ENCODE data around the gene FAM241B. TPM values are rescaled to one million over a fixed set of nuclear protein-coding genes. Genes with fewer than 3 reads are reported as not detected.

FAM241B gene
- total RNA-seq, 2 experiments from 2014 or later: 5.4 to 6.1 TPM

DNA sequence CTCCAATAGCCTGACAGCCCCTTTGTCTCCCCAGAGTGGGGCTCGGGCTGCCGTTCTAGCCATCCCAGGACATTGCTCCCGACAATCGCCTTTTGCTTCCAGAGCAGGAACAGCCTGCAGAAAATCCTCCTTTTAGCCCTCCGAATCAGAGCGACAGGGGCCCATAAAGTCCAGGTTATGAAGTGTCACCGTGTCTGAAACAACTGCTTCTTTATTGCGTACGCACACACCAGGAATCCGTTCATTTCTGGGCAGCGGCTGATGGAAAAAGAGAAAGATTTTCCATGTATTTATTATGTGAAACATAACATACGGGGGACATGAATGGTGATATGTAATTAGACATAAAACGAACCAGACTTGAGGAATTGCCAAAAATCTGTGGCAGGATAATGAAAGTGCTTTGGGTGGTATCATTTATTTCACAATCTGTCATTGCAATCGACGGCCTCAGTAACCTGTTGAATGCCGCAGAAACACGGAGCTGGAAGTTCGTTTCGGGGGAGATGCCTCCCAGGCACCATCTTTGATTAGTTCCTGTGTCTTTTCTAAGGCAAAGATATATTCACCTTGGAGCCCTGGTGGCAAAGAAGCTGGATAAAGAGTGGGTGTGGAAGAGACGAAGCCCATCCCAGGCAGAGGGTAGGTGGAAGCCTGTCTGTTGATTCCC is 48.1 kb downstream of the FAM241B start:
- Mint-ChIP-seq H3K27me3 (ENCODE audit: low read depth) (peaks cover 20% of the 10 kb centered on the region), H3K4me1 (ENCODE audit: low read depth) (no peaks in the 10 kb centered on the region), H3K27ac (no peak overlapping the region), H3K4me3 (no peak overlapping the region), H3K36me3 (ENCODE audit: low read depth) (no peaks in the 10 kb centered on the region), H3K9me3 (ENCODE audit: insufficient read depth) (no peaks in the 10 kb centered on the region)
- POLR2A ChIA-PET: interaction anchor here (0.5 kb wide), 1 partner anchor 17 kb away, joined by 3 read pairs; no protein-coding TSS in a partner anchor
- no peak for DNase-seq
- ATAC-seq: no peak
- CTCF ChIA-PET: interaction anchor here (1.4 kb wide), 1 partner anchor 163 kb away, joined by 3 read pairs; no protein-coding TSS in a partner anchor

DNA sequence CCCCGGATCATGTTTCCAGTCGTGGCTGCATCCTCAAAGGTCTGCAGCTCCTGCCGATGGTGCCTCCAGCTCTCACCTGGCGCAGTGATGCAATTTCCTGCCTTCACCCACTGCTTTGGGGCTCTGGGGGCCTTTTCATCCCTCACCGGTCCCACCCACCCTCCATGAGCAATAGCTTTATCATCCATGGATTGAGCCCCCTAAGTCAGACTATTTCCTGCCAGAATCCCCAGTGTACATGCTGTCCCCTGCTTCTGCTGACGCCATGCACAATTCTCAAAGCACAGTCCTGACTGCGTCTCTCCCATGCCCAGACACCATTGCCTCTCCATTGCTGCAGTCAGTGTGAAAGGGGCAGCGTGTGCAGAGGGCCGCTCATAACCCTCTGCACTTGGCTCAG is 49.7 kb downstream of the FAM241B start:
- CTCF ChIA-PET: interaction anchor here (0.9 to 1.2 kb wide), 2 partner anchors 38 to 164 kb away, joined by 3 read pairs; no protein-coding TSS in a partner anchor
- peaks cover 24% of the 10 kb centered on the region for H3K27me3 Mint-ChIP-seq (ENCODE audit: low read depth)

DNA sequence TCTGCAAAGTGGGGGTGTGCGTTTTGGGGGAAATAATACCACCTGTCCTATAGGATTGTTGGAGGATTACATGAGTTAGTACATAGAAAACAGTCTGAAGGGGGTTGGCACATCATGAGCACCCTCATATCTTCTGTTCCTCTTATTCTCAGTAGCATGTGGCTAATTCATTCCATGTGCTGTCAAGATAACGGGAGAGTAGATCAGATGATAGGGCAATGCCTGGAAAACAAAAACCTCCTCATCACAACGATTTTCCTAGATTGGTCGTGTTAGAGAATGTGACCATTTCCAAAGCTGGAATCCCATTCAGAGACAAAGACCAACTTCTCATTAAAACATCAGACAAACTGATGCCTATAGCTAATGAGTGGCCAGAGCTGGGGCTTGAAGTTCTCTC is 50.6 kb downstream of the FAM241B start:
- H3K27me3 Mint-ChIP-seq (ENCODE audit: low read depth): peaks cover 25% of the 10 kb centered on the region
- DNase-seq (no peak), ATAC-seq (no peak)
- H3K4me1 Mint-ChIP-seq (ENCODE audit: low read depth): no peaks in the 10 kb centered on the region
- CTCF ChIA-PET: interaction anchor here (0.9 kb wide), 1 partner anchor 37 kb away, joined by 3 read pairs; no protein-coding TSS in a partner anchor
- H3K4me3 Mint-ChIP-seq: no peak overlapping the region
- no peaks in the 10 kb centered on the region for H3K9me3 Mint-ChIP-seq (ENCODE audit: insufficient read depth)
- no peaks in the 10 kb centered on the region for H3K36me3 Mint-ChIP-seq (ENCODE audit: low read depth)
- no peak overlapping the region for H3K27ac Mint-ChIP-seq
- POLR2A ChIA-PET: no interaction called here

More for the DNA sequence above, 49.7 kb downstream of the FAM241B start:
- POLR2A ChIA-PET: no interaction called here
- Mint-ChIP-seq H3K36me3 (ENCODE audit: low read depth) (no peaks in the 10 kb centered on the region), H3K4me1 (ENCODE audit: low read depth) (no peaks in the 10 kb centered on the region), H3K27ac (no peak overlapping the region), H3K4me3 (no peak overlapping the region), H3K9me3 (ENCODE audit: insufficient read depth) (no peaks in the 10 kb centered on the region)
- no peak for DNase-seq
- ATAC-seq: no peak

DNA sequence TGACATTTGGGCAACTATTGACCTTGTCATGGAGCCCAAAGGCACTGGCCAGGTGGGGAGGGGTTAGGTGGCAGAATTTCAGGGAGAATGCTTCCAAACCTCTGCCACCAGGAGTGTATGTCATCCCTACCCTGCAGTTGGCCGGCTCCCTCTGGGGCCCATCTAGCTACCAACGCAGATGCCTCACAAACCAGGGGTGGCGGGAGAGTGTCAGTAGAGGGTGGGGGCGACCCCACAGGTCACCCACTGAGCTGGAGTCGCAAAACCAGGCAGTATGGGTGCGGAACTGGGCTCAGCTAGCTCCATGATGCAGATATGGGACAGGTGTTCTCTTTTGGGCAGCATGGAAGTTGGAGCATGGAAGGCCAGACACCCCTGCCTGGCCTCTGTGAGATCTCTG is 51.4 kb downstream of the FAM241B start:
- CTCF ChIA-PET: no interaction called here
- H3K4me3 Mint-ChIP-seq: no peak overlapping the region

DNA sequence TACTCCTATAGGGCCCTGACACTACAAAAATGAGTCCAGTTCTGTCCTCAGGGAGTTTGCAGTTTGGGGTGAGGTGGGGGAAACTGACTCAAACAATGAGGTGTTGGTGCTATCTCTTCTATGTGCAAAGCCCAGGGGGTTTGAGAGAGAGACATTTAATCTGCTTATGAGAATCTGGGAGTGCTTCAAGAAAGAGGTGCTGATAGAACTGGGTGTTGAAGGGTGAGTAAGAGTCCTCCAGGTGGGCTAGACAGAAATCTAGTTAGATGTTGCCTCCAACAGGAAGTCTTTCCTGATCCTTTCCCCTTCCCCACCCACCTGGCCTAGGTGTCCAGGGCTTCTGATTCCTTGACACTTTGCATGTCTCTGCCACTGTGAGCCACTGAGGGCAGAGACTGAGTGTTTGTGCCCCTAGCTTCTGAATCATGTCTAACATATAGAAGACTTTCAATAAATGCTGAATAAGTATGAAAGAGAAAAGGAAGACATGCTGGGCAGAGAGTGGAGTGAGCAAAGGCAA is 53.0 kb downstream of the FAM241B start:
- no peak overlapping the region for H3K27ac Mint-ChIP-seq
- ChIA-PET POLR2A (interaction anchor here (0.6 kb wide), 1 partner anchor 76 kb away, joined by 3 read pairs; no protein-coding TSS in a partner anchor), CTCF (no interaction called here)
- H3K36me3 Mint-ChIP-seq (ENCODE audit: low read depth): no peaks in the 10 kb centered on the region
- no peak for ATAC-seq
- H3K27me3 Mint-ChIP-seq (ENCODE audit: low read depth): peaks cover 20% of the 10 kb centered on the region
- no peak overlapping the region for H3K4me3 Mint-ChIP-seq
- no peaks in the 10 kb centered on the region for H3K4me1 Mint-ChIP-seq (ENCODE audit: low read depth)
- H3K9me3 Mint-ChIP-seq (ENCODE audit: insufficient read depth): no peaks in the 10 kb centered on the region
- DNase-seq: no peak

More for the DNA sequence above, 51.4 kb downstream of the FAM241B start:
- Mint-ChIP-seq H3K9me3 (ENCODE audit: insufficient read depth) (no peaks in the 10 kb centered on the region), H3K36me3 (ENCODE audit: low read depth) (no peaks in the 10 kb centered on the region), H3K27ac (no peak overlapping the region), H3K4me1 (ENCODE audit: low read depth) (no peaks in the 10 kb centered on the region), H3K27me3 (ENCODE audit: low read depth) (peaks cover 25% of the 10 kb centered on the region)
- ATAC-seq (no peak), DNase-seq (no peak)
- POLR2A ChIA-PET: no interaction called here

Other genes starting within 250 kb of the FAM241B start
- gene TACR2, start 213.3 kb upstream of the FAM241B start, total RNA-seq: not detected
- 1 to 10 TPM; 3.8 to 4.7 TPM for gene TSPAN15, start 178.8 kb upstream of the FAM241B start, total RNA-seq
- not detected for gene NEUROG3, start 56.8 kb upstream of the FAM241B start, total RNA-seq
- gene COL13A1, start 171.7 kb downstream of the FAM241B start, total RNA-seq: not detected